HG03342 (cell line): ENCODE results near the gene DNAJB13.
"Not testable (repeated sequence)": the region's sequence is repeated elsewhere in the genome, so short reads cannot be mapped to it uniquely, and the experiment has no call there.

Source experiments
- ATAC-seq: cut with Tn5 transposase; IDR thresholded peaks from one replicate; pipeline ENCODE4 v1.9.1; 2021; ENCODE audit warnings: mild to moderate bottlenecking, moderate library complexity; ENCODE audit not compliant: unreplicated experiment

The DNAJB13 gene, protein sequence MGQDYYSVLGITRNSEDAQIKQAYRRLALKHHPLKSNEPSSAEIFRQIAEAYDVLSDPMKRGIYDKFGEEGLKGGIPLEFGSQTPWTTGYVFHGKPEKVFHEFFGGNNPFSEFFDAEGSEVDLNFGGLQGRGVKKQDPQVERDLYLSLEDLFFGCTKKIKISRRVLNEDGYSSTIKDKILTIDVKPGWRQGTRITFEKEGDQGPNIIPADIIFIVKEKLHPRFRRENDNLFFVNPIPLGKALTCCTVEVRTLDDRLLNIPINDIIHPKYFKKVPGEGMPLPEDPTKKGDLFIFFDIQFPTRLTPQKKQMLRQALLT

DNA sequence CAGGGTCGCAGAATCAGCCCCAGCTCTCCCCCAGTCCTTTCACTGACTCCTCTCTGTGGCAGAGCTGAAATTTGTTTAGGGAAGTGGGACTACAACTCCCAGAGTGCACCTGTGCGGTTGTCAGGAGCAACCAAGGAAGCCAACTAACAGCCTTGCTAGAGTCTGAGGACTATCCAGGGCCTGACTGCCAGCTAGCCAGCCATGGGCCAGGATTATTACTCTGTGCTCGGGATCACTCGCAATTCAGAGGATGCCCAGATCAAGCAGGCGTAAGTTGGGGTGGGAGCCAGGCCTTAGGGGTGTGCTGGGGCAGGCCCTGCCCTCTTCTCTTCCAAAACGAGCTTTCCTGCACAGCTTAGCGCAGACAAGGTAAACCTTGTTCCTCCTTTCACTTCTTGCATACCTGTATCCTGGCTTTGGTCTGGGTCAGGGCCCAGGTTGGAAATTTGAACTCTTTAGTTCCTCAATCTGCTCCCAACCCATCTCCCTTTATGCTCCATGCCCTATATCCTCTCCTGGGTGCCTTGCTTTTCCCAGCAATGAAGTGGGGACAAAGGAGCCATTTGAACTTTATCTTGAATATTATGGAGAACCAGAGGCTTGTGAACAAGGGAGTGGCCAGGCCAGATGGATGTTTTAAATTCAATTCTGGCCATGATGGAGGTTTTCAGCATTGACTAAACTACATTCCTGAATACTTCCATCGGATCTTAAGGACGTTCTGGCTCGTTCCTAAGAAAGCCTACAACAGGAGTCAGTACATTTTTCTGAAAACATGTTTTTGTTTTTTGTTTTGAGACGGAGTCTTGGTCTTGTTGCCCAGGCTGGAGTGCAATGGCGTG, at the start of gene DNAJB13:
Gene DNAJB13 (plus strand): TSS at position 158 of the 842 bp plus-strand sequence. CDS start 44 bp downstream, at position 202.
- peak; percentile 90 for ATAC-seq

DNA sequence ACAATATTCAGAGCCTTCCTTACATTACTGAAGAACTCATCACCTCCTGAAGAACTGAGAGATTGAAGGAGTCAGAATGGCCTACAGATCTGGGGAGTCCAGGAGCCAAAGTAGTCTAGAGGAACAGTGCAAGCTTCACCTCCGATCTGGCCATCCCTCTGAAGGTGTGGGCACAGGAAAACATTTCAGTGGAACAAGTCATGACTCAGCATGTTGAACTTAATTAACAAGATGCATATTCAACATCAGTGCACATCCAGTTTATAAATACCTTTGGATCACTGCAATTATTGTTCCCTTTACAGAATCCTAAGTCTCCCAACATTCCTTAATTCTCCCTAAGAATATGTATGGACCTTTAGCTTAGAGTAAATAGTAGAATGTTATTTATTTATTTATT, 48.5 kb upstream of the DNAJB13 start:
- no peak for ATAC-seq

DNA sequence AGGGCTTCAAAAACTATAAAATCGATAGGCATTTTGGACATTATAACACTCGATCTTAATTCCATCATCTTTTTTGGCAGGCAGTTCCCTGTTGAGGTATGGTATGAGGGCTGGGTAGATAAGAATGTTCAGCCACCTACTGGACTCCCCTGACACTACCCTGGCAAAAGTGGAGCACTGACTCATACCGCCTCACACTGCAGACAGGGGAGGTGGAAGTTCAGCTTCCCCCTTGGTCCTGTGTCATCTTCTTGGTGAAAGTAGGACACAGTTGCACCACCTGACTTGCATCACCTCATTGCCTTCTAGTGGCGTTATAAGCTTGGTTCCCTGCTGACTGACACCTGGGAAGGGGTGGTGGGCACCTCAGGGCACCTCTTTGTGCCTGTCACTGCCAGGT, 43.6 kb upstream of the DNAJB13 start:
- no peak for ATAC-seq

DNA sequence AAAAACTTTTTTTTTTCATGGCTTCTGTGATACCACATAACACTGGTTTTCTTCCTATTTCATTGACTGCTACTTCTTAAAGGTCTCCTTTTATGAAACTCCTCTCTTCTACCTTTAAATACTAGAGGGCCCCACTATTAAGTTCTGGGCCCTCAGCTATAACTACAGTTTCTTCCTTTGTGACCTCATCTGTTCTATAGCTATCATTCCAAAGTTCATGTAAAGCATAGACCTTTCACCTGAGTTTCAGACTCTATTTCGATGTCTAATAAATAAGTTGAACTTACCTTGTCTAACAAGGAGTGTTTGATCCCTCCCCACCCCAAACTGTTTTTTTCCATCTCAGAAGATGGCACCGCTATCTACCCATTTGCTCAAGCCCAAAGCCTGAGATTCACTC, 38.8 kb upstream of the DNAJB13 start:
- no peak for ATAC-seq

DNA sequence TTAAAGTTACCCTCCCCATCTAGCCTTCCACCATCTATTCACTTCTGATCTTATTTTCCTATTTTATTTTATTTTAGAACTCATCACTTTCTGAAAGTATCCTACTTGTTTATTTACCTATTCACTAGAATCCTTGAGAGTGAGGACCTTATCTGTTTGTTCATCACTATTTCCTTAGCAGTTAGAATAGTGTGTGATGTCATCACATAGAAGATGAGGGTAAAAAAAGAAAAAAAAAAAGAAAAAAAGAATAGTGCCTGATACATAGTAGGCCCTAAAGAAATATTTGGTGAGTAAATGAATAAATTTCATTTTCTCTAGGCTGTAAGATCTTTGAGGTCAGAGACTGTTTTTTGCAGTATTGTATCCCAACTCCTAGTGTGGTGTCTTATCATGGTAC, 37.4 kb upstream of the DNAJB13 start:
- ATAC-seq = no peak

DNA sequence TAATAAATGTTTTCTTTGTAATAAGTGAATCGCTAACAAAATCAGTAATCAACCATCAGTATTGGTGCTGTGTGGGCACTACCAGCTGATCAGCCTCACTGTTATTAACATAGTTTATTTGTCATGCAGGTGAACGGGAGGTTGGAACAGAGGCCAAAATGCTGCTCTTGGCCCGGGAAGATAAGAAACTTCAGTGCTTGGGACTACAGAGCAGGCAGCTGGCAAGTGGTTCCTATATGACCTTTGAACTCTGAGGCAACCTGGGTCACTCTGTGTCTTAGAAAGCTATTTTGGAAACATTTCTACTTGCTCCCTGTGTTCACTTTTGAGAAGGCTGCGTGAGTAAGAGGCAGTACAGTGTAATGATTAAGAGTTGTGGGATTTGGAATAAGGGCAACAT, 36.5 kb upstream of the DNAJB13 start:
- no peak for ATAC-seq

DNA sequence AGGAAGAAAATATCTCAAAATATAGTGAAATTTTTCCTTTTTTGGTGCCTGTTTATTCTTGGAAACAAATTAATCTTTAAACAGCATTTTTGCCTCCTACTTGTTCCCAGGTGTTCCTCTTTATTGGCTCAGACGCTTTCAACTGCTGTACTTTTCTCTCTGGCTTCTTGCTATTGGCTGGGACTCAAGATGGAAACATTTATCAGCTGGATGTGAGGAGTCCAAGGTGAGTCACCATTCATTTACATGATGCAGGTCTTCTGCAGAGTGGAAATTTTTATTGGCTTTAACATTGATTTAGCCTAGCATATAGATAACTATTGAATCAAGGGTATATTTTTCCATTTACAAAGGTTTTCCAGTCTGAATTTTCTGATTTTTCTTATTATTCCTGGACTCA, 34.4 kb upstream of the DNAJB13 start:
- no peak for ATAC-seq

DNA sequence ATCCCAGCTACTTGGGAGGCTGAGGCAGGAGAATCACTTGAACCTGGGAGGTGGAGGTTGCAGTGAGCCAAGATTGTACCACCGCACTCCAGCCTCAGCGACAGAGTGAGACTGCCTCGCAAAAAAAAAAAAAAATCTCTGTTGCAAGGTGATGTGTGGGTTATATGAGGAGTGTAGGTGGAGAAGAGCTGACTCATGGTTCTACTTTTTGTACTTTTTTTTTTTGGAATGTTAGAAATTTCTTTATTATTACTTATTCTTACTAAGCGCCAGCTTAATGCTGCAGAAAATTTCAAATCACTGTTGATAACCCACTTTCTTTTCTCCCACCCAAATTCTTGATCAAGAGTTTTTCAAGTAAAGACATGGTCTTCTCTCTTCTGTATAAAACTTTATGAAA, 29.6 kb upstream of the DNAJB13 start:
- no peak for ATAC-seq

DNA sequence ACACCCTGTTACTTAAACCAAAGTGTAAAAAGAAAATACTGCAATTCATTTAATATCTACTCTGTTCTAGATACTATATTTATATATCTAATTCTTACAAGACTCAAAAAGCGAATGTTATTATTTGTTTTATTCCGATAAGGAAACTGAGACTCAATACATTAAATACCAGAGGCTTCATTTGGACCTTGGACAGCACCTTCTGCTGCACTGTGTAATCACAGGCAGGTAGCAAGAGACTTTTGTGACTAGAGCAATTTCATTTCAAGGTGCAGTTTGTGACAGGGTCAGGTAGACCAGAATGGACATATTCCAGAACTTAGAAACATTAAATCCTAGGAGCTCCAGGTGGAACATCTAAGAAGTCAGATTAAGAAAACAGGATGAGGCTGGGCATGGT, 21.4 kb upstream of the DNAJB13 start:
- ATAC-seq = no peak

DNA sequence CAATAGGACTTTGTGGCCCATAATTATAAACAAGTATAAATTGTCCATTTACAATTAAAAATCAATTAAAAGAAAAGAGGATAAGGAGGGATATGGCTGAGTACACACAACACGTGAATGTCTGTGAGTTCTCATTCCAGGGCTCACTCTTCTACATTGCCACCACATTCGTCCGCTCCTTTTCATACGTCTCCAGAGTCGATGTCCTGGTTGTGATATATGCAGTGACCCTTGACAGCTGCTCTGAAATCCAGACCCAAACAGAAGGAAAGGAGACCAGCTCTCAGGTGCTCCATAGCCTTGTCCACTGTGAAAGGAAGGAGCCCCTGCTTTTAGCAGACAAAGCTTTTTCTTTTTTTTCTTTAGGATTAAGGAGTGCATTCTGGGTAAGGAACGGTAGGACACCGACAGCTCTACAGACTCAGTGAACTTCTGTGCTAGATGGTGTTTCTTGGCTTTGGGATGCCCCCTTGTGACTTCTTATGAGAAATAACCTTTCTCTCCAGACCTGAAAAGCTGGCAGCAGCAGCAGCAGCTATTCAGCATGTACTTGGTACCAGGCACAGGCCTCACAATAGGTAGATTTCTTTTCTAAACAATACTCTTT, 19.7 kb upstream of the DNAJB13 start:
- ATAC-seq = no peak

DNA sequence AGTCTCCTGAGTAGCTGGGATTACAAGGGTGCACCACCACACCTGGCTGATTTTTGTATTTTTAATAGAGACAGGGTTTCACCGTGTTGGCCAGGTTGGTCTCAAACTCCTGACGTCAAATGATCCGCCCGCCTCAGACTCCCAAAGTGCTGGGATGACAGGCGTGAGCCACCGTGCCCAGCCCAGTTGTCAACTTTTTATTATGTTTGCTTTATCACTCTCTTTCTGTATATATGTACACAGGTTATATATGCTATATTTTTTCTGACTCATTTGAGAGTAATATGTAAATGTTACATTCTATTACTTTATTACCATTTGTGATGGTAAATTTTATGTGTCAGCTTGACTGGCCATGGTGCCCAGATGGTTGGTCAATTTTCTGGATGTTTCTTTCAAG, 18.9 kb upstream of the DNAJB13 start:
- ATAC-seq = no peak

DNA sequence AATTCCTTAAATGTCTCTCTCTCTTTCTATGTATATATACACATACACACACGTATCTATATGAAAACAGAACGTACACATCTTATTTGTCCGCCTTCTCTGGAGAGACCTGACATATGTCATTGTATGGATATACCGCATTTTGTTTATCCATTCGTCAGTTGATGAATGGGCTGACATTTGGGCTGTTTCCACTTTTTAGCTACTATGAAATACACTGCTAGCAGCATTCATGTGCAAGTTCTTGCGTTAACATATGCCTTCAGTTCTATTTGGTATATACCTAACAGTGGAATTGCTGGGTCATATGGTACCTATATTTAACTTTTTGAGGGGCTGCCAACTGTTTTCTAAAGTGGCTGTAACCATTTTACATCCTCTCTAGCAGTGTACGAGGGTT, 18.0 kb upstream of the DNAJB13 start:
- no peak for ATAC-seq

DNA sequence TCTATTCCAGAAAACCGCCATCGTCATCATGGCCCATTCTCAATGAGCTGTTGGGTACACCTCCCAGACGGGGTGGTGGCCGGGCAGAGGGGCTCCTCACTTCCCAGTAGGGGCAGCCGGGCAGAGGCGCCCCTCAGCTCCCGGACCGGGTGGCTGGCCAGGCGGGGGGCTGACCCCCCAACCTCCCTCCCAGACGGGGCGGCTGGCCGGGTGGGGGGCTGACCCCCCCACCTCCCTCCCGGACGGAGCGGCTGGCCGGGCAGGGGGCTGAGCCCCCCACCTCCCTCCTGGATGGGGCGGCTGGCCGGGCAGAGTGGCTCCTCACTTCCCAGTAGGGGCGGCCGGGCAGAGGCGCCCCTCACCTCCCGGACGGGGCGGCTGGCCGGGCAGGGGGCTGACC, 14.8 kb upstream of the DNAJB13 start:
- not testable (repeated sequence) for ATAC-seq

DNA sequence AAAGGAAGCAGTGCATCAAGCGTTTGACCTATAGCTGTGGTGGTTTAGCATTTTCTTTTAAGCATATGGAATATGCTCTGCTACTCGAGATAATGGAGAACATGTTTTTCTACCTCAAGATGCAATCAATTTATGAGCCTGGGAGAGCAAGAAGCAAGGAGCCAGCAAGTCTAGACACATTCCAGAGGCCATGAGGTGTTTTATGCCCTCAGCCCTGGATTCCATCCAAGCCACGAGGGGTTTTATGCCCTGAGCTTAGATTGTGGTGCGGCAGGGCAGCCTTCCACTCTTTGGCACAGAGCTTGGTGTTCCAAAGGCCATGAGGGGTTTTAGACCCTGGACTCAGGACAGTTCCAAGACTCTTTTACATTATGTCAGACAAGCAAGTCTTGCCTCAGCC, 11.7 kb upstream of the DNAJB13 start:
- ATAC-seq = no peak

DNA sequence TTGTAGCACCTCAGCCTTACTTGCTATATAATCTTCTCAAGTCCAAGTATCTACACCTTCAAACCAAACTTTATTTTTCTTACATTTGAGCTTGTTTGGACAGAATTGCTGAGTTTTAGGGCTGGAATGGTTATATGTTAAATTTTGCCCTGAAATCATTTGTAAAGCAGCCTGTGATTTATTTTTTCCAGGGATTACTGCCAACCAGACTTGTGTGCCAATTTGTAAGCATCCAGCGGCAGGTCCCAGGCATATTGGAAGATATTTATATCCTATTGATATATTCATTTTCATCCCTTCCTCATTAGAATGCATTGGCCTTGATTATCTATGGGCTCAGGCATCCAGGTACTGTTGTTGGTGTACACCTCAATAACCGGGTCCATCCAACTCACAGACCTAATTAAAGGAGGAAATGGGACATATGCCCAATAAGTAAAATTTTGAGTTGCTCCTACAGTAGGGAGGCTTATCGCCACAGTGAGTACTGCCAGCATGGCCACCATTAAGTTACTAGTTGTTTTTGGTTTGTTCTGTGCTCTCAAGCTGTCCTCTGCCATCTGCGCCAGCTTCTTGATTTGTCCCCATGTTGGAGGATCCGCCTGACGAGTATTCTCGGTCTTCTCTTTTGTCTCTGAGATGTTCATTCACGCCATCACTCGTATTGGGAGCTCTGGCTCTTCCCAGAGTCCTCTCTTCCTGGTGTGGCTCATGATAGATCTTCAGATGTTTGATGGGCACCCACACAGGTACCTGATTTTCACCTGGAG, 9.8 kb upstream of the DNAJB13 start:
- no peak for ATAC-seq

DNA sequence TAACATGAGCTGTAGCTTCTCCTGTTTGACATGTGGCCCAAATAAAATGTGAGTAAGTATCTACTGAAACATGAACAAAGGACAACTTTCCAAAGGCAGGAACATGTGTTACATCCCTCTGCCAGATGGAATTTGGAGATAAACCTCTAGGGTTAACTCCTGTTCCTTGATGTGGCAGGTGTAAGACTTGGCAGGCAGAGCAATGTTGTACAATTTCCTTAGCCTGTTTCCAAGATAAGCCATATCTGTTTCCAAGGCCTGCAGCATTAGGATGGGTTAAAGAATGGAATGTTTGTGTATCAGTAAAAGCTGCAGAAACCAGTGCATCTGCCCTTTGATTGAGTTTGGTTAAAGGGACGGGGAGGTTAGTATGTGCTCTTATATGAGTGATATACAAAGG, 8.8 kb upstream of the DNAJB13 start:
- ATAC-seq = no peak

DNA sequence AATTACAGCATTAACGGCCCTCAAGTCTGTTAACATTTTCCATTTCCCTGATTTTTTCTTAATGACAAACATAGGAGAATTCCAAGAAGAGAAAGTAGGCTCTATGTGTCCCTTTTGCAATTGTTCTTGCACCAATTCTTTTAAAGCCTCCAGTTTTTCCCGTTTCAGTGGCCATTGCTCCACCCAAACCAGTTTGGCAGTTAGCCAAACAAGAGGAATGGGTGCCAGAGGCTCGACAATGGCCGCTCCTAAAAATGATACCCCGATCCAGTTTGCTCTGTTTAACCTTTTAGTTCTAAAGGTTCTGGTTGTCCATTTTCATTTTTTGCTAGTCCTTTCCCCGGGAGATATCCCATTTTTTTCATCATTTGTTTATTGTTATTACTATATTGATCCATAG, 6.7 kb upstream of the DNAJB13 start:
- ATAC-seq = no peak

DNA sequence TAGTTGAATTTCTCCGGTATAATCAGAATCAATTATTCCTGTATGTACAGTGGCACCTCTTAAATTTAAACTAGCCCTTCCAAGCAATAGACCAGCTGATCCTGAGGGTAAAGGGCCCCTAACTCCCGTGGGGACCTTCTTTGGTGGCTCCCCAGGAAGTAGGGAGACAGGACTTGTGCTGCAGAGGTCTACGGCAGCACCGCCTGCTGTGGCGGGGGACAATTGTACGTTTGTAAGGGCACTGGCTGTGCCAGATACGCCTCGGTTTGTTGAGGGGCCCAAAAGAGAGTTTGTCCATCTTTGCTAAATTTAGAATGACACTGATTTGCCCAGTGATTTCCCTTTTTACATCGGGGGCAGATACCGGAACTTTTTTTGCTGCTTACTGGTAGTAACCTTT, 5.9 kb upstream of the DNAJB13 start:
- no peak for ATAC-seq

DNA sequence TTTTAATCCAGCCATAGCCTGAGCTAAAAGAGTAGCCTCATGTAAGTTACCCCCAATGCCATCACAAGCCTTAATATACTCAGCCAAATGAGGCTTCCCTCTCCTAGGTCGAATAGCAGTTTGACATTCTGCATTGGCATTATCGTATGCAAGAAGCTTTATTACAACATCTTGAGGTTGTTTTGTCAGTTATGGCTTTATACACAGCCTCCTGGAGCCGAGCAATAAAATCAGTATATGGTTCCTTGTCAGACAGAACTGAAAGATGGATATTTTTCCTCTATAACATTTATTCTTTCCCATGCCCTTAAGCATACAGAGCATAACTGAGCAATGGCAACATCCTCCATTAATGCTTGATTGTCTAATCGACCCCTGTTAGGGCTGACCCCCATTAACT, 5.4 kb upstream of the DNAJB13 start:
- no peak for ATAC-seq

DNA sequence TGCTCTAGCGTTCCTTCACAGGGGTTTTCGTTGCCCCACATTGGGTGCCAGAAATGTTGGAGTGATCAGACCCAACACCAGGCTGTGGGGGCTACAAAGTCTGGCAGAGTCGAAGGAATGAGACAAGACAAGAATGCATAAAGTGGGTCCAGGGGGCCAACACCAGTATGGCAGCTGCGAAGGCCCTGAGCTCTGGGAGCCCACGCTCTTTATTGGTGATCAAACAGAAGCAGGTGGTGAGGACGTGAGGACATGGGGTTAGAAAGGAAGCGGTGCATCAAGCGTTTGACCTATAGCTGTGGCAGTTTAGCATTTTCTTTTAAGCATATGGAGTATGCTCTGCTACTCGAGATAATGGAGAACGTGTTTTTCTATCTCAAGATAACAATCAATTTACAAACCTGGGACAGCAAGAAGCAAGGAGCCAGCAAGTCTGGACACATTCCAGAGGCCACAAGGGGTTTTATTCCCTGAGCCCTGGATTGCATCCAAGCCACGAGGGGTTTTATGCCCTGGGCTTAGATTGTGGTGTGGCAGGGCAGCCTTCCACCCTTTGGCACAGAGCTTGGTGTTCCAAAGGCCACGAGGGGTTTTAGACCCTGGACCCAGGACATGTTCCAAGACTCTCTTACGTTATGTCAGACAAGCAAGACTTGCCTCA, 3.9 kb upstream of the DNAJB13 start:
- ATAC-seq = no peak

DNA sequence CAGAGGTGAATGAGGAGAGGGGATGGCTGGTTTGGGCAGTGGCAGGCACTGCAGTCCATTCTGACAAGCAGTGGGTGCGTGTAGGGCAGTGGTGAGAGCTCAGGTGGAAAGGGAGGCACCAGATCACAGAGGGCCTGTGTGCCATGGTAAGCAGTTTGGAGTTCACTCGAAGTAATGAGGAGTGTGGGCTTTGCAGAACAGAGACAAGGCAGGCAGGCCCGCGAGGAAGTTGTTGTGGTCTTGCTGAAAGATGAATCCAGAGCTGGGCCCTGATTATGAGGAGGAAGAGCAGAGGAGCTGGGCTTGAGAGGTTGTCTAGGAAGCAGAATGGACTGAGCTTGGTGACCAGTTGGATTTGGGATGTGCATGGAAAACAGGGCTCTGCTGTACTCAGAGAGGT, 1.6 kb upstream of the DNAJB13 start:
- no peak for ATAC-seq
